Activated CD8-positive, alpha-beta memory T cell treated with anti-CD3 and anti-CD28 coated beads, Interleukin-2, amount 10 ng/mL, durations not matched to agents 7 days and 5 days (primary cell): Measurements from ENCODE around the gene PRDM16. TPM values are rescaled to one million over a fixed set of nuclear protein-coding genes. Genes with fewer than 3 reads are reported as not detected.

ENCODE experiments used
- ATAC-seq: fragments of 150-1000 bp; cut with Tn5 transposase; one replicate; pipeline ENCODE4 v1.10.0; 2021; ENCODE audit warnings: moderate library complexity
- CTCF ChIA-PET: fragments of 350-600 bp; sonication (Branson Sonifier 250); formaldehyde crosslinking; loops from one replicate; lab custom pipeline; 2021; ENCODE audit warnings: antibody characterized with exemption; lab: Charles Lee
- DNase-seq: peaks from one replicate; pipeline ENCODE4 v3.0.0-alpha.2; 2020
- H3K27ac Mint-ChIP-seq: one replicate; pipeline ENCODE4 v1.8.0; 2021; ENCODE audit warnings: mild to moderate bottlenecking, mixed read lengths
- H3K27me3 Mint-ChIP-seq: one replicate; pipeline ENCODE4 v1.8.0; 2021; ENCODE audit warnings: mixed read lengths
- H3K36me3 Mint-ChIP-seq: one replicate; pipeline ENCODE4 v1.8.0; 2021; ENCODE audit warnings: mild to moderate bottlenecking, mixed read lengths
- H3K4me1 Mint-ChIP-seq: one replicate; pipeline ENCODE4 v1.8.0; 2021; ENCODE audit warnings: mixed read lengths
- H3K4me3 Mint-ChIP-seq: one replicate; pipeline ENCODE4 v1.8.0; 2021; ENCODE audit warnings: mild to moderate bottlenecking, moderate library complexity, mixed read lengths
- H3K9me3 Mint-ChIP-seq: one replicate; pipeline ENCODE4 v1.8.0; 2022; ENCODE audit warnings: low read depth, mixed read lengths
- total RNA-seq, 2 experiments: library from RNA; stranded (reverse); gene quantifications; one replicate each; pipeline ENCODE4 v1.2.3, GENCODE V29; 2021

The PRDM16 gene
- total RNA-seq, 2 experiments from 2014 or later, result not detected

DNA sequence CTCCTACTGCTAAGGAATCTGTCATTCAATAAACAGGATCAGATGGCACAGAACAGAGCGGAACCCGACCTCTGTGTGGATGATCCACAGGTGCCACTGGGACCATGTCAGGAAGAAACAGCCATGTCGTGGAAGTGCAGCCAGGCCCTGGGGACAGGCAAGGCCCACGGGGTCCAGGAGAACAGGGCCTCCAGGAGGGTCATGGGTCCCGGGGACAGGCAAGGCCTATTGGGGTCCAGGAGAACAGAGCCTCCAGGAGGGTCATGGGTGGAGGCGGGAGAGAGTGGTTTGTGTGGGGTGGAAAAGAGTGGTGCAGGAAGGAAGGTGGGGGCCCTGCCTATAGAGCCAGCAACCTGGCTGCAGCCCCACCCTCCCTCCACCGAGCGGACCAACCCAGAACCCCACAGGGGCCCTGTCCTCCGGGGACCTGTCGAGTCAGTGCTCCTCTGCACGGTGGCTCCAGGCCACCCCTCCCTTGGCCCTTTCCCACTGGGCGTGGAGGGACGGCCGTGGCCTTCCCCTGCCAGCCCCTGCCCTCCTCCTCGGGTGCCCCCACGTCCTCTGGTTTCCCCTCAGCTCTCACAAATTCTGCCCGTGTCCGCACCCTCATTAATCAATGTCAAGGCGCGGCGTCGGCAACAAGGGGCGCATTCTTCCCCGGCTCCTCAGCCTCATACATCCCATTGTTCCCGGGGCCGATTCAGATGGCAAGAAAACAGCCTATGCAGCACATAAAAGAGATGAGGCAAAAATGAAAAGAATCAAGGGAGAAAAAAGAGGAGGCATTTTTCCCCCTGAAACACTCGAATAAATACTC, 146.4 kb downstream of the PRDM16 start:
- Mint-ChIP-seq H3K27me3 (peaks cover 4% of the 10 kb centered on the region), H3K4me1 (no peaks in the 10 kb centered on the region), H3K4me3 (no peak overlapping the region), H3K9me3 (no peaks in the 10 kb centered on the region), H3K36me3 (no peaks in the 10 kb centered on the region), H3K27ac (no peak overlapping the region)
- ATAC-seq, result no peak
- CTCF ChIA-PET, result no interaction called here
- no peak for DNase-seq

GRCh38 chr1:3216015-3216391, 147.0 kb downstream of the PRDM16 start:
- CTCF ChIA-PET, result no interaction called here
- H3K9me3 Mint-ChIP-seq, result no peaks in the 10 kb centered on the region
- no peak for DNase-seq

DNA sequence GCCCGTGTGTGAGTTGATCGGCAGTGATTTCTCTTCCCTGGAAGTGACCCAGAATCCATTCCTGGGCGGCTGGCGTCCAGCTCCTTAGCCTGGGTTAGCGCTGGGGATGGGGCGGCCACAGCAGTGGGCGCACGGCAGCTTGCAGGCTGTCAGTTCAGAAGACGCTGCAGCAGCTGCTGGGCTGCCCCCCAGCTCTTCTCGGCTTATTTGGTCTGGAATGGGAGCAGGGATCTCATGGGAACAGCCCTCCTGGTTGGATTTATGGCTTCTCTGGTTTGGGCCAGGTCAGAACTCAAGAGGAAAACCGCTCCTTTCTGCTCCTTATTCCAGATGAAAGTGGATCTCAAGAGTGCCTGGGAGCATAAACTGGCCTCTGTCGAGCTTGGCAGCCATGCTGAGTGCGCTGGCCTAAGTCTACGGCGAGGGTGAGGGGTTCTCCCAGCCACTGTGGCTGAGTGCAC, 148.2 kb downstream of the PRDM16 start:
- ATAC-seq, result no peak
- H3K4me1 Mint-ChIP-seq, result no peaks in the 10 kb centered on the region
- no peaks in the 10 kb centered on the region for H3K9me3 Mint-ChIP-seq
- CTCF ChIA-PET, result no interaction called here
- no peak overlapping the region for H3K27ac Mint-ChIP-seq
- no peak overlapping the region for H3K4me3 Mint-ChIP-seq
- H3K36me3 Mint-ChIP-seq, result no peaks in the 10 kb centered on the region
- peaks cover 4% of the 10 kb centered on the region for H3K27me3 Mint-ChIP-seq
- DNase-seq, result no peak

More at GRCh38 chr1:3216015-3216391, 147.0 kb downstream of the PRDM16 start:
- Mint-ChIP-seq H3K36me3 (no peaks in the 10 kb centered on the region), H3K4me1 (no peaks in the 10 kb centered on the region), H3K27me3 (peaks cover 4% of the 10 kb centered on the region), H3K4me3 (no peak overlapping the region), H3K27ac (no peak overlapping the region)
- no peak for ATAC-seq

DNA sequence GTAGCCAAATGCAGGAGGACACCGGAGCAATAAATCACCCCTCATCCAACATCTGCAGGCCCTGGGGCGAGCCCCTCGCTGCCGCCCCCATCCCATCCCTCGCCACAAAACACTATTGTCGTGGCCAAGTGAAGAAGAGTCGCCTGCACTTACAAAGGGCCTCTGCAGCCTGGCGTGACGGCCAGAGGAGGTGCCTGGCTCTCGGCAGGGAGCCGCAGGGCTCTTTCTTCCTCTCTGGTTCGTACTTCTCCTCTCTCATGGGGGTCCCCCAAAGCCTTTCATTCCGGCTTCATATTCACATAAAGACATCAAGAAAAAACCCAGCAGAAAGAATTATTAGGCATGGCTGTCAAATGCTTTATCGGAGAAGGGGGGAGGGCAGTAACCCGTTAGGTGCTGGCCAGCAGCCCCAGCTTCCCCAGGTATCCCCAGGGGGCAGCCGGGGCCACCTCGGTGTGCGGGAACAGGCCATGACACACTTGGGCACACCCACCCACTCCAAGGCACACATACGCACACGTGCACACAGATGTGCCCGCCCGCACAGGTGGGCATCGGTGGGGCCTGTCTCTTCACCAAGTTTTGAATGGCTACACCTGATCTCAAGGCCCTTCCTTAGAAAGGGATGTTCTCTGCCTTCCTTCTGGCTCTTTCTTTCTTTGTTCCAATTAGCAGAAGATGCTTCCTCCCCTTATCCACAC, 149.1 kb downstream of the PRDM16 start:
- H3K9me3 Mint-ChIP-seq, result no peaks in the 10 kb centered on the region
- H3K27ac Mint-ChIP-seq, result no peak overlapping the region
- ATAC-seq, result no peak
- no peak overlapping the region for H3K4me3 Mint-ChIP-seq
- no peaks in the 10 kb centered on the region for H3K4me1 Mint-ChIP-seq
- peaks cover 4% of the 10 kb centered on the region for H3K27me3 Mint-ChIP-seq
- DNase-seq, result no peak
- H3K36me3 Mint-ChIP-seq, result no peaks in the 10 kb centered on the region
- CTCF ChIA-PET, result no interaction called here

DNA sequence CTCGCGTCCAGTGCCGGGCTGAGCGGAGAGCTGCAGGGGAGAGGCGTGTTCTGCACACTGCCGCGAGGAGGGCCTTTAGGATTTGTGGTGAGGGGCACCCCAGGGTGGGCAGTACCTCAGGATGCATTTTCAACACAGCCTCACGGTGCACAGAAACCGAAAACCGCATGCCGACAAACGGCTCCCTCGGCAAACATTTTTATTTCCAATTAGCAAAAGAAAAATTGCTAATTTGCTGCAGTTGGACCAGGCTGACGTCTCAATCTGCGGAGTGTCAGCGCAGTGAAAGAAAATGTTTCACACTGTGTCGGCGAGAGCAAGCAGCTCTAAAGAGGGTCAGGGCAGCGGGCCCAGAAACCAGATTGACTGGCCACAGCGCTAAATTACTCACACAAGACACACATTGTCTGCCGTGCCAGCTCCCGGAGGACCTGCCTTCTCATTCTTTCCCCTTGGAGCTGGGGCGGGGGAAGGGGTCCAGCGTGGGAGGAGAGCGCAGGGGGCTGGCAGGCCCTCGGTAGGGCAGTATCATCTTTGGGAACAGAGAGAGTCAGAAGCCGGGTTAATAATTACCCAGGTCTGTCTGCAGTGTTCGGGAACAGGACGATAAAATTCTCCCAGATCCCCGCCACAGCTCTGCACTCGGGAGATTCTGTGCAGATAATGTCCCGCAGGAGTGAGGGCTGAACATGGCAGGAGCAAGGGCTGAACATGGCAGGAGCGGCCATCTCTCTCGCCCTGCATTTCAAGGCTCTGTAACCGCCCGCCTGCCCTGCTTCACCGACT, 150.2 kb downstream of the PRDM16 start:
- Mint-ChIP-seq H3K9me3 (no peaks in the 10 kb centered on the region), H3K4me1 (no peaks in the 10 kb centered on the region), H3K4me3 (no peak overlapping the region), H3K27me3 (peaks cover 4% of the 10 kb centered on the region), H3K36me3 (no peaks in the 10 kb centered on the region), H3K27ac (no peak overlapping the region)
- CTCF ChIA-PET, result no interaction called here
- no peak for ATAC-seq
- DNase-seq, result no peak

- H3K4me1 Mint-ChIP-seq, result no peaks in the 10 kb centered on the region
- no peaks in the 10 kb centered on the region for H3K9me3 Mint-ChIP-seq
- CTCF ChIA-PET, result no interaction called here
- no peaks in the 10 kb centered on the region for H3K36me3 Mint-ChIP-seq
- no peak for DNase-seq
- H3K4me3 Mint-ChIP-seq, result no peak overlapping the region
- H3K27ac Mint-ChIP-seq, result no peak overlapping the region
- no peak for ATAC-seq
- H3K27me3 Mint-ChIP-seq, result no peaks in the 10 kb centered on the region
Measured at GRCh38 chr1:3219791-3220467, 150.9 kb downstream of the PRDM16 start.

GRCh38 chr1:3221112-3222041, 152.4 kb downstream of the PRDM16 start:
- H3K36me3 Mint-ChIP-seq, result no peaks in the 10 kb centered on the region
- DNase-seq (no peak), ATAC-seq (no peak)
- H3K27me3 Mint-ChIP-seq, result no peaks in the 10 kb centered on the region
- no peak overlapping the region for H3K4me3 Mint-ChIP-seq
- H3K4me1 Mint-ChIP-seq, result no peaks in the 10 kb centered on the region
- CTCF ChIA-PET, result no interaction called here
- H3K9me3 Mint-ChIP-seq, result no peaks in the 10 kb centered on the region
- no peak overlapping the region for H3K27ac Mint-ChIP-seq

DNA sequence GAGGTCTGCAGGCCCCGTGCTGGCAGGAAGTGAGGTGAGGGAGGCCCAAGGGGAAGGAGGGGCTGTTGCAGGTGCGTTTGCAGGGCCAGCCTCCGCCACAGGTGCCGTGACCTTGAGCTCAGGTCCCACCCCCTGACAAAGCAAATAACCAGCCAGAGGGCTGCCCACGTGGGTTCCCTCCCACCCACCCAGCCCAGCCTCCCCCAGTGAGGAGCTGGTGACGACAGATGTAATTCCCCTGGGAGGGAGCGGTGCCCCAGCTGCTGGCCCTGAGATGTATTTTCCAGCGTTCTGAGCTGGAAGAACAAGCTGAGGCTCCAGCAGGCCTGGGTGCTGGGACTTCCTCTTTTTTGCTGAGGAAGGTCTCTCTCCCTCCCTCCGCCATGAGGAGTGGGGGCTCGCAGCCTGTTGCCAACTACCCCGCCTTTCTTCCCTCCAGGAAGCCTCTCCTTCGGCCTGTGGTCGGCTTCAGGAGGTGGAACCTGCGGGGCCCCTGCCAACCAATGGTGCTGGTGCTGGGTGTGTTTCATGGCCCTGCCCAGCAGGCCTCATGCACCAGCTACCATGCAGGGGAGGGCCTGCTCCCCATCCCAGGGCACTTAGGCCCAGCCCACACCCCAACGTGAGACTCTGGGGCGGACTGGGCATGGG, 153.2 kb downstream of the PRDM16 start:
- ATAC-seq, result no peak
- no peak for DNase-seq
- no peak overlapping the region for H3K4me3 Mint-ChIP-seq
- no peaks in the 10 kb centered on the region for H3K36me3 Mint-ChIP-seq
- H3K27me3 Mint-ChIP-seq, result no peaks in the 10 kb centered on the region
- no peaks in the 10 kb centered on the region for H3K9me3 Mint-ChIP-seq
- CTCF ChIA-PET, result no interaction called here
- no peaks in the 10 kb centered on the region for H3K4me1 Mint-ChIP-seq
- no peak overlapping the region for H3K27ac Mint-ChIP-seq

DNA sequence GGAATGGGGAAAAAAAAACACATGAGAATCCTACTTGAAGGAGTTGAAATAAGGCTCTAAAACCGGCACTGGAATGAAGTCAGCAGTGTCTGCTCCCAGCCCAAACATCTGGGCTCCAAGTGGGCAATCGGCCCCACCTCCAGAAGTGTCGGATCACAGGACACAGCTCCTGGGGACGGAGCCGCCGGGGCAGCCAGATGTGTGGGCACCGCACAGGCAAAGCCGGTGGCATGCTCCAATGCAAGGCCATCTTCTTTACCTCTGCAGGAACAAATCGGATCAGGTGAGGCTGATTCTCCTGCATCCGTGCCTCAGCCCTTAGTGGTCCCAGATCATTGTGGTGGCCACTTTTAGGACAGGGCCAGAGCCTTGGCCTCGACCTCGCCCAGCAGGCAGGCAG, 156.7 kb downstream of the PRDM16 start:
- Mint-ChIP-seq H3K27ac (no peak overlapping the region), H3K36me3 (no peaks in the 10 kb centered on the region), H3K4me3 (no peak overlapping the region), H3K27me3 (no peaks in the 10 kb centered on the region), H3K9me3 (no peaks in the 10 kb centered on the region), H3K4me1 (no peaks in the 10 kb centered on the region)
- ATAC-seq (no peak), DNase-seq (no peak)
- CTCF ChIA-PET, result no interaction called here

DNA sequence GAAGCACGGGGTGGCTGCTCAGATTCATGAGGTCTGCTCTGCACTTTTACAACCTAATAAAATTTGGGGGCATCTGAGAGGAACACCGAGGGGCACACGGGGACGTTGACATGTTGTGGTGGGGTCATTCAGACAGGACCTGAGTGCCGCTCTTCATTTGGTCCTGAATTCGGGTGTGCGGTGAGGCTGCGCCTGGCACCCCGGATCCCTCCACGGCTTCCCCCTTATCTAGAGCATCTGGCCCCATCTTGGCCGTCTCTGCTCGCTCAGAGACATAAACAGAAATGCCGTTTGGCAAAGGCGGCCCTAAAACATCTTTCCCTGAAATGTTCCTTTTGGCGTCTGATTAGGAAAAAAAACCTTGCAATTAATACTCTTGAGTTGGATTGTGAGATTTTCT, 157.2 kb downstream of the PRDM16 start:
- Mint-ChIP-seq H3K27ac (no peak overlapping the region), H3K36me3 (no peaks in the 10 kb centered on the region), H3K4me3 (no peak overlapping the region), H3K27me3 (no peaks in the 10 kb centered on the region), H3K9me3 (no peaks in the 10 kb centered on the region), H3K4me1 (no peaks in the 10 kb centered on the region)
- CTCF ChIA-PET, result no interaction called here
- ATAC-seq (no peak), DNase-seq (no peak)

- CTCF ChIA-PET, result interaction anchor here (0.5 kb wide), 1 partner anchor 34 kb away, joined by 3 read pairs; no protein-coding TSS in a partner anchor
- H3K36me3 Mint-ChIP-seq, result no peaks in the 10 kb centered on the region
- H3K9me3 Mint-ChIP-seq, result no peaks in the 10 kb centered on the region
- no peaks in the 10 kb centered on the region for H3K27me3 Mint-ChIP-seq
- DNase-seq, result no peak
- H3K4me1 Mint-ChIP-seq, result no peaks in the 10 kb centered on the region
- H3K4me3 Mint-ChIP-seq, result no peak overlapping the region
- ATAC-seq, result no peak
- H3K27ac Mint-ChIP-seq, result no peak overlapping the region
Measured at GRCh38 chr1:3226701-3227350, 157.8 kb downstream of the PRDM16 start.

DNA sequence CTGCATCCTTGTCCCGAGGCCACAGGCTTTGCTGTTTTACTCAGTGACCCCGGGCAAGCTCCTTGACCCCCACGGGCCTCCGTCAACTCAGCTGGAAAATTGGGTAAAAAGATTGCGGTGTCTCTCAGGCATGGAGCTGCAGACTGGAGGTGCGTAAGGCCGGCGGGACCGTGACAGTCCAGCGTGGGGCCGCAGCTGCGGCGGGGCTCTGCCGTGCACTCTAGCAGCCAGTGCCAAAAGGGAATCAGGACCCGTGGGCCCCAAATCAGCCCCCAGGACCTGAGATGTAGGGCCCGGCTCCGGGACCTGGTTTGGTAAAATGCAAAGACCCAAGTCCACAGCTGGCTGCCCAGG, 158.3 kb downstream of the PRDM16 start:
- Mint-ChIP-seq H3K4me1 (no peaks in the 10 kb centered on the region), H3K27me3 (no peaks in the 10 kb centered on the region), H3K4me3 (no peak overlapping the region), H3K36me3 (no peaks in the 10 kb centered on the region), H3K9me3 (no peaks in the 10 kb centered on the region), H3K27ac (no peak overlapping the region)
- CTCF ChIA-PET, result interaction anchor here (0.5 kb wide), 1 partner anchor 34 kb away, joined by 3 read pairs; no protein-coding TSS in a partner anchor
- no peak for DNase-seq
- no peak for ATAC-seq
